Kidney epithelial cell (primary cell): Measurements from ENCODE around the gene KRTAP1-4. TPM values are rescaled to one million over a fixed set of nuclear protein-coding genes. Genes with fewer than 3 reads are reported as not detected.
"Not testable (repeated sequence)": the region's sequence is repeated elsewhere in the genome, so short reads cannot be mapped to it uniquely, and the experiment has no call there.

Source experiments
- DNase-seq: peaks from one replicate; pipeline ENCODE4 v3.0.0-alpha.2; 2010; ENCODE audit warnings: low read depth
- H3K27me3 ChIP-seq: 2 replicates; pipeline ENCODE4 v1.6.0; 2011; ENCODE audit warnings: low read length; ENCODE audit not compliant: control insufficient read depth, insufficient read depth
- H3K36me3 ChIP-seq: 2 replicates; pipeline ENCODE4 v1.5.1; 2011; ENCODE audit warnings: low read length; ENCODE audit not compliant: control insufficient read depth, insufficient read depth
- H3K4me3 ChIP-seq: 2 replicates; pipeline ENCODE4 v1.5.1; 2011; ENCODE audit warnings: low read depth, mild to moderate bottlenecking, control low read depth, low read length
- CTCF ChIP-seq: IDR thresholded peaks from 2 replicates; pipeline ENCODE4 v1.5.1; 2011; ENCODE audit warnings: mild to moderate bottlenecking, moderate library complexity, low read length, control low read depth, inconsistent platforms; ENCODE audit not compliant: insufficient read depth, poor library complexity, severe bottlenecking
- total RNA-seq: library from RNA; depleted of rRNA; stranded (reverse); fragments of >200 nt; gene quantifications from 2 replicates; pipeline ENCODE4 v1.2.3, GENCODE V29; 2015

The KRTAP1-4 gene
- total RNA-seq, 1 donor from 2014 or later = not detected

GRCh38 chr17:41004397-41004796, 25.6 kb downstream of the KRTAP1-4 start:
- no peak for DNase-seq
- Histone ChIP-seq H3K36me3 (no peaks in the 10 kb centered on the region), H3K4me3 (no peak overlapping the region), H3K27me3 (no peaks in the 10 kb centered on the region)
- TF ChIP-seq CTCF = no peak

GRCh38 chr17:41003926-41004325, 26.1 kb downstream of the KRTAP1-4 start:
- TF ChIP-seq CTCF = no peak
- Histone ChIP-seq H3K27me3 (no peaks in the 10 kb centered on the region), H3K36me3 (no peaks in the 10 kb centered on the region), H3K4me3 (no peak overlapping the region)
- DNase-seq = no peak

- Histone ChIP-seq H3K27me3 (no peaks in the 10 kb centered on the region), H3K4me3 (no peak overlapping the region), H3K36me3 (no peaks in the 10 kb centered on the region)
- no peak for DNase-seq
- no peak for TF ChIP-seq CTCF
Measured at GRCh38 chr17:41002814-41003213, 27.2 kb downstream of the KRTAP1-4 start.

- H3K4me3 ChIP-seq = no peak overlapping the region
- H3K27me3 ChIP-seq = no peaks in the 10 kb centered on the region
- no peak for TF ChIP-seq CTCF
- H3K36me3 ChIP-seq = no peaks in the 10 kb centered on the region
- no peak for DNase-seq
Measured at GRCh38 chr17:41001795-41002194, 28.2 kb downstream of the KRTAP1-4 start.

- not testable (repeated sequence) for H3K36me3 ChIP-seq, H3K4me3 ChIP-seq, H3K27me3 ChIP-seq, DNase-seq
Measured at GRCh38 chr17:40999563-40999962, 30.4 kb downstream of the KRTAP1-4 start, which contains the start of gene KRTAP3-2. Gene KRTAP3-2 (minus strand): TSS chr17:40999906. CDS start chr17:40999853, 53 bp downstream.

GRCh38 chr17:40997361-40997760, 32.6 kb downstream of the KRTAP1-4 start:
- no peak overlapping the region for H3K4me3 ChIP-seq
- DNase-seq = no peak
- no peaks in the 10 kb centered on the region for H3K27me3 ChIP-seq
- TF ChIP-seq CTCF = no peak
- H3K36me3 ChIP-seq = no peaks in the 10 kb centered on the region

GRCh38 chr17:40996829-40997228, 33.2 kb downstream of the KRTAP1-4 start:
- Histone ChIP-seq H3K27me3 (no peaks in the 10 kb centered on the region), H3K36me3 (no peaks in the 10 kb centered on the region), H3K4me3 (no peak overlapping the region)
- no peak for TF ChIP-seq CTCF
- DNase-seq = no peak
